Heart left ventricle (tissue), 13 donors: Measurements from ENCODE around the gene TKFC.

ENCODE experiments used
- POLR2A ChIP-seq, 2 donors: fragments of 450-650 bp; IDR thresholded peaks; one replicate each; pipeline ENCODE4 v1.6.1; 2017; ENCODE audit warnings: antibody characterized with exemption in 2 of 2, mild to moderate bottlenecking in 2 of 2, moderate library complexity in 2 of 2
- TF ChIP-seq, protein P1 (sequence below), 12 donors: fragments of 200-600 bp; sonication (generic) in 4 of 12; IDR thresholded peaks; one replicate each; pipeline versions ENCODE4 v1.5.0 to v1.8.0; 2018 to 2022; ENCODE audit warnings: antibody characterized with exemption in 12 of 12, mild to moderate bottlenecking in 5 of 12
- donor health status: ischemic (EF 13 %, LVEDD 7.1; RV severe dilation, severe dysfunction).
- donor health status: DM: no; HTN: yes; CAD: no.
- donor health status: DM: no; HTN: no; CAD: no.
- donor health status: ischemic (EF 25% LVEDD 6.9; RV normal size, moderate dysfunction).
- donor health status: ischemic (EF 25% LVEDD 5.7; RV mildly dilated, moderate dysfunction).
- donor health status: ischemic (EF 35%, LVEDD 5.7; RV mildly dilated, moderate dysfunction).
- donor health status: nonischemic (EF 11% LVEDD 7.7; RV severe dilation, severe dysfunction).
- donor health status: DM: yes; HTN: yes; CAD: no.
- donor health status: PGD.
- donor health status: ischemic (EF 29% LVEDD 5.4; RV normal size, mild dysfunction).
- donor health status: nonischemic (EF 23%, LVEDD 6.1; RV moderate dilation, normal function).

DNA sequence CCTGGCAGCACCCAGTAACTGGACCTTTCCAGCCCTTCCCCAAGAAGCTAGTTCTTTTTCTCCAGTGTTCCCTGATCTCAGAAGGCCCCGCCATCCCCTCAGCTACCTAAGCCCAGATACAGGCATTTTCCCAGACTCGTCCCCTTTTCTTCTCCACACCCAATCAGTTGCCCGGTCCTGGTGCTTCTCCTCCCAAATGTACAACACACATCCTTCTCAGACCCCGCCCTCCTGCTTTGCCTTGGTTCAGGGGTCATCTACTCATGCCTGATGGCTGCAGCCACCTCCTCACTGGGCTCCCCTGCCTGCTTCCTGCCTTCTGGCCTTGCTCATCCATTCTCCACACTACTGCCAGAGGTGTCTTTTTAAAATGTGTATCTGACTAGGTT is 6.5 kb downstream of the TKFC start:
- TF ChIP-seq, protein P1, sequence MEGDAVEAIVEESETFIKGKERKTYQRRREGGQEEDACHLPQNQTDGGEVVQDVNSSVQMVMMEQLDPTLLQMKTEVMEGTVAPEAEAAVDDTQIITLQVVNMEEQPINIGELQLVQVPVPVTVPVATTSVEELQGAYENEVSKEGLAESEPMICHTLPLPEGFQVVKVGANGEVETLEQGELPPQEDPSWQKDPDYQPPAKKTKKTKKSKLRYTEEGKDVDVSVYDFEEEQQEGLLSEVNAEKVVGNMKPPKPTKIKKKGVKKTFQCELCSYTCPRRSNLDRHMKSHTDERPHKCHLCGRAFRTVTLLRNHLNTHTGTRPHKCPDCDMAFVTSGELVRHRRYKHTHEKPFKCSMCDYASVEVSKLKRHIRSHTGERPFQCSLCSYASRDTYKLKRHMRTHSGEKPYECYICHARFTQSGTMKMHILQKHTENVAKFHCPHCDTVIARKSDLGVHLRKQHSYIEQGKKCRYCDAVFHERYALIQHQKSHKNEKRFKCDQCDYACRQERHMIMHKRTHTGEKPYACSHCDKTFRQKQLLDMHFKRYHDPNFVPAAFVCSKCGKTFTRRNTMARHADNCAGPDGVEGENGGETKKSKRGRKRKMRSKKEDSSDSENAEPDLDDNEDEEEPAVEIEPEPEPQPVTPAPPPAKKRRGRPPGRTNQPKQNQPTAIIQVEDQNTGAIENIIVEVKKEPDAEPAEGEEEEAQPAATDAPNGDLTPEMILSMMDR (IDR thresholded peaks at IDR 0.05) = no peak
- no peak for TF ChIP-seq POLR2A (IDR thresholded peaks at IDR 0.05)
